ENCODE measurements around the gene MED13. TPM values are rescaled to one million over a fixed set of nuclear protein-coding genes. Genes with fewer than 3 reads are reported as not detected.
"Not testable (repeated sequence)": the region's sequence is repeated elsewhere in the genome, so short reads cannot be mapped to it uniquely, and the experiment has no call there.

Gene MED13
- total RNA-seq, 2 donors from 2014 or later, result 37.4 to 41.5 TPM

DNA sequence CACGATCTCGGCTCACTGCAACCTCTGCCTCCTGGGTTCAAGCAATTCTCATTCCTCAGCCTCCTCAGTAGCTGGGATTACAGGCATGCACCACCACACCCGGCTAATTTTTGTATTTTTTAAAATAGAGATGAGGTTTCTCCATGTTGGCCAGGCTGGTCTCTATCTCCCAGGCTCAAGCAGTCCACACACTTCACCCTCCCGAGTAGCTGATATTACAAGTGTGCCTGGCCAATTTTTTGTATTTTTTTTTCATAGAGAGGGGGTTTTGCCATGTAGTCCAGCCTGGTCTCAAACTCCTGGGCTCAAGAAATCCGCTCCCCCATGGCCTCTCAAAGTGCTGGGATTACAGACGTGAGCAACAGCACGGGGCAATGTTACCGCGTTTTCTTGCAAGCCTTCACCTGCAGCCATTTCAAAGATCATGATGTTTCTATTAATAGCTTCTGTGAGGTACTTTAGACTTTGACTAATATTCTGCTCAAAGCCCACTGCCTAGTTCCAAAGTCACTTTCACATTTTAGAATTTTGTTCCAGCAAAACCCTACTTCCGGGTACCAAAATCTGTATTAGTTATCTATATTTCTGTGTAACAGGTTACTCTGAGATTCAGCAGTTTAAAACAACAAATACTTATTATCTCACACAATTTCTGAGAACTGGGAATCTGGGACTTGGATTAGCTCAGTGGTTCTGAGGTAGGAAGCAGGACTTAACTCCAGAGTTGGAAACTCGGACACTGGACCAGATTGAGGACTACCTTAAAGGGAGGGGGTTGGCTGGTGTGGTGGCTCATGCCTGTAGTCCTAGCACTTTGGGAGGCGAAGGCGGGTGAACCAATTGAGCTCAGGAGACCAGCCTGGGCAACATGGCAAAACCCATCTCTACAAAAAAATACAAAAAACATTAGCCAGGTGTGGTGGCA lies 12.0 kb upstream of the MED13 start:
- no peaks in the 10 kb centered on the region for H3K36me3 ChIP-seq (replicated peaks in 1 of 2; ENCODE audit: insufficient read depth in 1 of 2, low read depth in 2 of 2)
- peak overlapping the region in 1 of 4 donors; percentile 14 for H3K27ac ChIP-seq
- intact Hi-C loops (cut with DNase I), result no loop called here
- no peaks in the 10 kb centered on the region for H3K27me3 ChIP-seq
- H3K9me3 ChIP-seq, result no peaks in the 10 kb centered on the region
- 61 to 62% methylated on average over 13 of the region's 13 CpGs for WGBS, 2 donors
- no peak for DNase-seq
- TF ChIP-seq POLR2A (IDR thresholded peaks at IDR 0.05), result no peak
- TF ChIP-seq, protein P1, sequence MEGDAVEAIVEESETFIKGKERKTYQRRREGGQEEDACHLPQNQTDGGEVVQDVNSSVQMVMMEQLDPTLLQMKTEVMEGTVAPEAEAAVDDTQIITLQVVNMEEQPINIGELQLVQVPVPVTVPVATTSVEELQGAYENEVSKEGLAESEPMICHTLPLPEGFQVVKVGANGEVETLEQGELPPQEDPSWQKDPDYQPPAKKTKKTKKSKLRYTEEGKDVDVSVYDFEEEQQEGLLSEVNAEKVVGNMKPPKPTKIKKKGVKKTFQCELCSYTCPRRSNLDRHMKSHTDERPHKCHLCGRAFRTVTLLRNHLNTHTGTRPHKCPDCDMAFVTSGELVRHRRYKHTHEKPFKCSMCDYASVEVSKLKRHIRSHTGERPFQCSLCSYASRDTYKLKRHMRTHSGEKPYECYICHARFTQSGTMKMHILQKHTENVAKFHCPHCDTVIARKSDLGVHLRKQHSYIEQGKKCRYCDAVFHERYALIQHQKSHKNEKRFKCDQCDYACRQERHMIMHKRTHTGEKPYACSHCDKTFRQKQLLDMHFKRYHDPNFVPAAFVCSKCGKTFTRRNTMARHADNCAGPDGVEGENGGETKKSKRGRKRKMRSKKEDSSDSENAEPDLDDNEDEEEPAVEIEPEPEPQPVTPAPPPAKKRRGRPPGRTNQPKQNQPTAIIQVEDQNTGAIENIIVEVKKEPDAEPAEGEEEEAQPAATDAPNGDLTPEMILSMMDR (IDR thresholded peaks at IDR 0.05), result no peak
- ATAC-seq, result peak; percentile 50
- H3K4me1 ChIP-seq, result peaks cover 13% of the 10 kb centered on the region
- H3K4me3 ChIP-seq, result no peak overlapping the region

DNA sequence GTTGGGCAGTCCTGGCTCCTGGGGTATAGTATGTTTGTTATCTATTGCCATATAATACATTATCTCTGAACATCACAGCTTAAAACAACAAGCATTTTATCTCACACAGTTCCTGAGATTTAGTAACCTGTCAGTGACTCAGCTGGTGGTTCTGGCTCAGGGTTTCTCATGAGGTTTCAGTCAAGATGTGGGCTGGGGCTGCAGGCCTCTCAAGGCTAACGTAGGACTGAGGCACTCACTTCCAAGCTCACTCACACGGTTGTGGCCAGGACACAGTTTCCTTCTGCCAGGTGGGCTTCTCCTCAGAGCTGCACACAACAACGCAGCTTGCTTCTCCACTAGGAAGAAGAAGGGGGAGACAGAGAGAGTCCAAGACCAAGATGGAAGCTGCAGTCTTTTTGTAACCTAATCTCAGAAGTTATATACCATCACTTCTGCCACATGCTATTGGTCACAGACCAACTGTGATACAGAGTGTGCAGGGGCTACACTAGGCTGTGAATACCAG lies 10.3 kb upstream of the MED13 start:
- DNase-seq (no peak), ATAC-seq (no peak)
- Histone ChIP-seq H3K9me3 (no peaks in the 10 kb centered on the region), H3K27ac (no peak overlapping the region), H3K4me1 (peaks cover 13% of the 10 kb centered on the region), H3K4me3 (no peak overlapping the region), H3K27me3 (no peaks in the 10 kb centered on the region), H3K36me3 (replicated peaks in 1 of 2; ENCODE audit: insufficient read depth in 1 of 2, low read depth in 2 of 2) (no peaks in the 10 kb centered on the region)
- 61 to 87% methylated on average over 3 of the region's 3 CpGs for WGBS, 2 donors
- intact Hi-C loops (cut with DNase I), result no loop called here
- TF ChIP-seq, protein P1 (IDR thresholded peaks at IDR 0.05), result no peak
- no peak for TF ChIP-seq POLR2A (IDR thresholded peaks at IDR 0.05)

- Histone ChIP-seq H3K4me3 (no peak overlapping the region), H3K9me3 (no peaks in the 10 kb centered on the region), H3K36me3 (replicated peaks in 1 of 2; ENCODE audit: insufficient read depth in 1 of 2, low read depth in 2 of 2) (no peaks in the 10 kb centered on the region), H3K27ac (no peak overlapping the region), H3K27me3 (no peaks in the 10 kb centered on the region), H3K4me1 (peaks cover 13% of the 10 kb centered on the region)
- ATAC-seq (no peak), DNase-seq (no peak)
- intact Hi-C loops (cut with DNase I), result no loop called here
- WGBS, 2 donors, result 90 to 96% methylated on average over 2 of the region's 2 CpGs
- TF ChIP-seq, protein P1 (IDR thresholded peaks at IDR 0.05), result no peak
- TF ChIP-seq POLR2A (IDR thresholded peaks at IDR 0.05), result no peak
These were observed 8.9 kb upstream of the MED13 start for GRCh38 chr17:62073993-62074392.

DNA sequence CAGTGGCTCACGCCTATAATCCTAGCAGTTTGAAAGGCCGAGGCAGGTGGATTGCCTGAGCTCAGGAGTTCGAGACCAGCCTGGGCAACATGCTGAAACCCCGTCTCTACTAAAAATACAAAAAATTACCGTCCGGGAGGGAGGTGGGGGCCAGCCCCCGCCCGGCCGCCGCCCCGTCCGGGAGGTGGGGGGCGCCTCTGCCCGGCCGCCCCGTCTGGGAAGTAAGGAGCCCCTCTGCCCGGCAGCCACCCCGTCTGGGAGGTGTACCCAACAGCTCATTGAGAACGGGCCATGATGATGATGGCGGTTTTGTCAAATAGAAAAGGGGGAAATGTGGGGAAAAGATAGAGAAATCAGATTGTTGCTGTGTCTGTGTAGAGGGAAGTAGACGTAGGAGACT lies 7.8 kb upstream of the MED13 start:
- peaks cover 13% of the 10 kb centered on the region for H3K4me1 ChIP-seq
- 89 to 100% methylated on average over 3 to 20 of the region's 21 CpGs for WGBS, 2 donors
- H3K9me3 ChIP-seq; H3K4me3 ChIP-seq; ATAC-seq; H3K27ac ChIP-seq; H3K27me3 ChIP-seq; DNase-seq; intact Hi-C loops (cut with DNase I); H3K36me3 ChIP-seq (replicated peaks in 1 of 2; ENCODE audit: insufficient read depth in 1 of 2, low read depth in 2 of 2): not testable (repeated sequence)

- Histone ChIP-seq H3K27me3 (no peaks in the 10 kb centered on the region), H3K9me3 (no peaks in the 10 kb centered on the region), H3K27ac (no peak overlapping the region), H3K4me1 (peaks cover 19% of the 10 kb centered on the region), H3K4me3 (no peak overlapping the region), H3K36me3 (replicated peaks in 1 of 2; ENCODE audit: insufficient read depth in 1 of 2, low read depth in 2 of 2) (no peaks in the 10 kb centered on the region)
- WGBS, 2 donors, result 82 to 85% methylated on average over 2 of the region's 2 CpGs
- ATAC-seq (no peak), DNase-seq (no peak)
- intact Hi-C loops (cut with DNase I), result no loop called here
- TF ChIP-seq POLR2A (IDR thresholded peaks at IDR 0.05), result no peak
- TF ChIP-seq, protein P1 (IDR thresholded peaks at IDR 0.05), result no peak
These were observed 5.8 kb upstream of the MED13 start for GRCh38 chr17:62070900-62071299.
